K562 (cell line): ENCODE measurements around the gene ARHGAP15.

ENCODE experiments used
- CHD2 ChIP-seq: IDR thresholded peaks from 2 replicates; pipeline ENCODE4 v1.6.1; 2011; ENCODE audit warnings: low read depth, low read length
- IRF1 ChIP-seq: sonication (generic); formaldehyde crosslinking; IDR thresholded peaks from 2 replicates; pipeline ENCODE4 v1.8.0; 2022; ENCODE audit warnings: missing genetic modification reagents, mild to moderate bottlenecking, borderline replicate concordance
- KAT8 ChIP-seq: fragments of 450-650 bp; IDR thresholded peaks from 2 replicates; pipeline ENCODE4 v1.6.1; 2016; ENCODE audit warnings: low read depth, mild to moderate bottlenecking
- NR2F6 ChIP-seq: fragments of 450-650 bp; formaldehyde crosslinking; IDR thresholded peaks from 2 replicates; pipeline ENCODE4 v1.4.0; 2020; ENCODE audit warnings: mild to moderate bottlenecking
- RBFOX2 ChIP-seq: fragments of 200-400 bp; formaldehyde crosslinking; IDR thresholded peaks from 2 replicates; pipeline ENCODE4 v1.6.1; 2017; ENCODE audit warnings: low read depth, mild to moderate bottlenecking, low read length, moderate library complexity
- SMC3 ChIP-seq: conservative IDR thresholded peaks from 2 replicates; pipeline ENCODE4 v1.6.1; 2011; ENCODE audit warnings: low read depth, low read length, improper control_type of control experiment; ENCODE audit not compliant: insufficient read depth
- ZNF121 ChIP-seq: sonication (generic); formaldehyde crosslinking; conservative IDR thresholded peaks from 2 replicates; pipeline ENCODE4 v1.8.0; 2022; ENCODE audit warnings: missing genetic modification reagents
- TF ChIP-seq, protein P1 (sequence below), 2 experiments: fragments of 200-800 bp in 1 of 2; sonication (Bioruptor generic) in 1 of 2; sonication (generic) in 1 of 2; formaldehyde crosslinking in 1 of 2; IDR thresholded peaks in 1 of 2; conservative IDR thresholded peaks in 1 of 2; 2 replicates each; pipeline versions ENCODE4 v1.5.0 to v1.6.1; 2016 to 2020; ENCODE audit warnings: missing compliant biosample characterization in 1 of 2, missing genetic modification characterization in 1 of 2, missing genetic modification reagents in 1 of 2
- TF ChIP-seq, protein P2 (sequence below), 3 experiments: IDR thresholded peaks in 2 of 3; conservative IDR thresholded peaks in 1 of 3; 2 replicates each; pipeline ENCODE4 v1.5.1; 2011 to 2012; ENCODE audit warnings: low read length in 3 of 3, mild to moderate bottlenecking in 3 of 3, control low read depth in 2 of 3, improper control_type of control experiment in 1 of 3, inconsistent platforms in 1 of 3, low read depth in 1 of 3, mixed read lengths in 1 of 3, moderate library complexity in 1 of 3; ENCODE audit not compliant: insufficient read depth in 2 of 3
- TF ChIP-seq, protein P3 (sequence below): fragments of 450-650 bp; IDR thresholded peaks from 2 replicates; pipeline ENCODE4 v1.6.1; 2018; ENCODE audit warnings: mild to moderate bottlenecking, low read depth; ENCODE audit not compliant: partially characterized antibody

- TF ChIP-seq CHD2 (no peak), SMC3 (no peak), ZNF121 (CRISPR knock-in tag) (no peak), RBFOX2 (no peak), KAT8 (no peak), IRF1 (CRISPR knock-in tag) (no peak), NR2F6 (CRISPR knock-in tag) (no peak)
- TF ChIP-seq, protein P1, sequence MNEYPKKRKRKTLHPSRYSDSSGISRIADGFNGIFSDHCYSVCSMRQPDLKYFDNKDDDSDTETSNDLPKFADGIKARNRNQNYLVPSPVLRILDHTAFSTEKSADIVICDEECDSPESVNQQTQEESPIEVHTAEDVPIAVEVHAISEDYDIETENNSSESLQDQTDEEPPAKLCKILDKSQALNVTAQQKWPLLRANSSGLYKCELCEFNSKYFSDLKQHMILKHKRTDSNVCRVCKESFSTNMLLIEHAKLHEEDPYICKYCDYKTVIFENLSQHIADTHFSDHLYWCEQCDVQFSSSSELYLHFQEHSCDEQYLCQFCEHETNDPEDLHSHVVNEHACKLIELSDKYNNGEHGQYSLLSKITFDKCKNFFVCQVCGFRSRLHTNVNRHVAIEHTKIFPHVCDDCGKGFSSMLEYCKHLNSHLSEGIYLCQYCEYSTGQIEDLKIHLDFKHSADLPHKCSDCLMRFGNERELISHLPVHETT (CRISPR knock-in tag; conservative IDR thresholded peaks at IDR 0.05 in 1 of 2, IDR thresholded peaks at IDR 0.05 in 1 of 2), result no peak
- TF ChIP-seq, protein P2, sequence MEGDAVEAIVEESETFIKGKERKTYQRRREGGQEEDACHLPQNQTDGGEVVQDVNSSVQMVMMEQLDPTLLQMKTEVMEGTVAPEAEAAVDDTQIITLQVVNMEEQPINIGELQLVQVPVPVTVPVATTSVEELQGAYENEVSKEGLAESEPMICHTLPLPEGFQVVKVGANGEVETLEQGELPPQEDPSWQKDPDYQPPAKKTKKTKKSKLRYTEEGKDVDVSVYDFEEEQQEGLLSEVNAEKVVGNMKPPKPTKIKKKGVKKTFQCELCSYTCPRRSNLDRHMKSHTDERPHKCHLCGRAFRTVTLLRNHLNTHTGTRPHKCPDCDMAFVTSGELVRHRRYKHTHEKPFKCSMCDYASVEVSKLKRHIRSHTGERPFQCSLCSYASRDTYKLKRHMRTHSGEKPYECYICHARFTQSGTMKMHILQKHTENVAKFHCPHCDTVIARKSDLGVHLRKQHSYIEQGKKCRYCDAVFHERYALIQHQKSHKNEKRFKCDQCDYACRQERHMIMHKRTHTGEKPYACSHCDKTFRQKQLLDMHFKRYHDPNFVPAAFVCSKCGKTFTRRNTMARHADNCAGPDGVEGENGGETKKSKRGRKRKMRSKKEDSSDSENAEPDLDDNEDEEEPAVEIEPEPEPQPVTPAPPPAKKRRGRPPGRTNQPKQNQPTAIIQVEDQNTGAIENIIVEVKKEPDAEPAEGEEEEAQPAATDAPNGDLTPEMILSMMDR (IDR thresholded peaks at IDR 0.05 in 2 of 3, conservative IDR thresholded peaks at IDR 0.05 in 1 of 3; ENCODE audit: insufficient read depth in 2 of 3, low read depth in 1 of 3, low read length in 3 of 3), result no peak
- TF ChIP-seq, protein P3, sequence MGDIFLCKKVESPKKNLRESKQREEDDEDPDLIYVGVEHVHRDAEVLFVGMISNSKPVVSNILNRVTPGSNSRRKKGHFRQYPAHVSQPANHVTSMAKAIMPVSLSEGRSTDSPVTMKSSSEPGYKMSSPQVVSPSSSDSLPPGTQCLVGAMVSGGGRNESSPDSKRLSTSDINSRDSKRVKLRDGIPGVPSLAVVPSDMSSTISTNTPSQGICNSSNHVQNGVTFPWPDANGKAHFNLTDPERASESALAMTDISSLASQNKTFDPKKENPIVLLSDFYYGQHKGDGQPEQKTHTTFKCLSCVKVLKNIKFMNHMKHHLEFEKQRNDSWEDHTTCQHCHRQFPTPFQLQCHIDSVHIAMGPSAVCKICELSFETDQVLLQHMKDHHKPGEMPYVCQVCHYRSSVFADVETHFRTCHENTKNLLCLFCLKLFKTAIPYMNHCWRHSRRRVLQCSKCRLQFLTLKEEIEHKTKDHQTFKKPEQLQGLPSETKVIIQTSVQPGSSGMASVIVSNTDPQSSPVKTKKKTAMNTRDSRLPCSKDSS, result no peak
Measured at GRCh38 chr2:143586119-143586518, 456.9 kb downstream of the ARHGAP15 start.
